Right cardiac atrium (tissue), 5 donors: Measurements from ENCODE around the gene F12. TPM values are rescaled to one million over a fixed set of nuclear protein-coding genes. Genes with fewer than 3 reads are reported as not detected.
"Not testable (repeated sequence)": the region's sequence is repeated elsewhere in the genome, so short reads cannot be mapped to it uniquely, and the experiment has no call there.

Source experiments
- ATAC-seq, 2 donors: fragments of 200-7000 bp; cut with Tn5 transposase; one replicate each; pipeline versions ENCODE4 v1.8.0 to v1.9.1; 2020; ENCODE audit warnings: moderate library complexity in 2 of 2, mild to moderate bottlenecking in 1 of 2
- DNase-seq, 3 donors: peaks; one replicate each; pipeline ENCODE4 v3.0.0-alpha.2; 2020
- H3K27ac ChIP-seq: one replicate; pipeline ENCODE4 v1.5.1; 2013; ENCODE audit warnings: mild to moderate bottlenecking, low read length, control low read depth, moderate library complexity
- H3K27me3 ChIP-seq: one replicate; pipeline ENCODE4 v1.6.1; 2013; ENCODE audit not compliant: control insufficient read depth, insufficient read depth
- H3K4me1 ChIP-seq: one replicate; pipeline ENCODE4 v1.6.1; 2013; ENCODE audit warnings: low read length; ENCODE audit not compliant: control insufficient read depth, insufficient read depth
- H3K4me3 ChIP-seq: one replicate; pipeline ENCODE4 v1.5.1; 2013; ENCODE audit warnings: low read length, control low read depth
- H3K9me3 ChIP-seq: one replicate; pipeline ENCODE4 v1.6.1; 2013; ENCODE audit warnings: low read length; ENCODE audit not compliant: control insufficient read depth
- WGBS: extraction: QIAGEN DNeasy Blood & Tissue Kit; methylation state at CpG from one replicate; pipeline ENCODE4 v1.1.7; 2013; 5-methylcytosine and 5-hydroxymethylcytosine counted together
- intact Hi-C, 4 donors: fragments of 100-400 bp; cut with DNase I; formaldehyde crosslinking; loops; one replicate each; pipeline versions ENCODE4 v1.11.0 to v1.14.0; 2022 to 2023
- polyA plus RNA-seq: library from polyadenylated mRNA; stranded (reverse); fragments of 200-250 nt; gene quantifications from one replicate; pipeline ENCODE4 v1.2.3, GENCODE V29; 2013
- total RNA-seq, 4 donors: library from RNA; stranded (reverse); fragmentation: NEBNext Ultra II Directional; extraction: Animal tissue kit (Norgen Biotek cat#: 25700); gene quantifications; one replicate each; pipeline ENCODE4 v1.2.1, GENCODE V29; 2021
- donor health status: healthy with polysubstance abuse.
- donor health status: DM: no; HTN: yes; CAD: no.
- donor health status: DM: no; HTN: no; CAD: no.
- donor health status: DM: no; HTN: yes; CAD: no; lungs with severe emphysema.
- donor health status: DM: yes; HTN: yes; CAD: no.

Gene F12
- total and polyA plus RNA-seq, 5 donors, result 0.17 to 0.34 (median 0.27) TPM

DNA sequence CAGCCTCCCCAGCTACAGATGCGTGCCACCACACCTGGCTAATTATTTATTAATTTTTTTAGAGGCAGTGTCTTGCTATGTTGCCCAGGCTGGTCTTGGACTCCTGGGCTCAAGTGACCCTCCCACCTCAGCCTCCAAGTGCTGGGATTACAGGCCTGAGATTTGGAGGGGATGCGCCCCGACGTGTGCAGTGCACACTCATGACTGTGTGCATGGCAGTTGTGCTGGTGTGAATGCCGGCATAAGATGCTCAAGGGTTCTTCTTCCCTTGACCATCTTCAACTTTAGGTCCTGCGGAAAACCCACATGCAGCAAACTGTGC lies 28.6 kb downstream of the F12 start:
- no peak for DNase-seq
- Histone ChIP-seq H3K27ac (no peak overlapping the region), H3K4me1 (no peaks in the 10 kb centered on the region), H3K4me3 (no peak overlapping the region), H3K27me3 (no peaks in the 10 kb centered on the region), H3K9me3 (no peaks in the 10 kb centered on the region)
- intact Hi-C loops, result no loop called here
- 86% methylated on average over 6 of the region's 6 CpGs for WGBS
- ATAC-seq, result no peak

DNA sequence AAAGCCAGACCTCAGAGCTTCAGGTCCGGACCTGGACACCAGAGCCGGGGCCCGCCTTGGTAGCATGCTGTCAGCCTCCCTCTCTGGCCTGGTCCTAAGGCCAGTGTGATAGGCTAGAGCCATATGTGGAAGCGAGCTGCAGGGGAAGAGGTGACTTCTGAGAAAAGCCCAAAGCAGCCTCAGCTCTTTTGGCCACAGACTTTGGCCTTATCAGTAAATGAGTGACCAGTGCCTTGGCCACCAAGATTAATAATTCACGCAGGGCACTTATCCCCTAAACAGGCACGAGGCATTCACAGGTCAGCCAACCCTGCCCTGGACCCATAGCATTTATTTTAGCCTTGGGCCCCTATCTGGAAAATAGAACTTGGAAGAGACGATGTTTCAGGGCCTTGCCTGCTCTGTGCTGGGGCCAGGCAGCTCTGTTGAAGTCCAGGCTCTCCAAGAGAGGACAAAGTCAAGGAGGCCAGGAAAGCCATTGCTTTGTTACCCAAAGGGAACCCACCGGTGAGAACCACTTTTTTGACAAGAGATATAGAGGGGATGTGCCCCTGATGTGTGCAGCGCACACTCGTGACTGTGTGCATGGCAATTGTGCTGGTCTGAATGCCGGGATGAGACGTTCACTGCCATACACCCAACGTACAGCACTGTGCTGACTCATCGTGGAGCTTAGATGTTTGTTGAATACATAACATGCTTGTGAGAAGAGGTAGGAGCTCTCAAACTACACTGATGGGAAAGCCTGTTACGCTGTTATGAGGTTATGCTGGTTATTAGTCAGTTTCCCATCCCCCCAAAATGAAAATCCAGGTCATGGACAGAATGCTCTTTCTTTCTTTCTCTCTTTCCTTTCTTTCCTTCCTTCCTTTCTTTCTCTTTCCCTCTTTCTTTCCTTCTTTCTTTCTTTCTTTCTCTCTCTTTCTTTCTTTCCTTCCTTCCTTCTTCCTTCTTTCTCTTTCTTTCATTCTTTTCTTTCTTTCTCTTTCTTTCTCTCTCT lies 30.2 kb downstream of the F12 start:
- no peak overlapping the region for H3K4me3 ChIP-seq
- H3K27me3 ChIP-seq, result no peaks in the 10 kb centered on the region
- H3K27ac ChIP-seq, result no peak overlapping the region
- no peaks in the 10 kb centered on the region for H3K9me3 ChIP-seq
- no peaks in the 10 kb centered on the region for H3K4me1 ChIP-seq
- 82% methylated on average over 15 of the region's 15 CpGs for WGBS
- intact Hi-C loops, result no loop called here
- ATAC-seq (no peak), DNase-seq (no peak)

DNA sequence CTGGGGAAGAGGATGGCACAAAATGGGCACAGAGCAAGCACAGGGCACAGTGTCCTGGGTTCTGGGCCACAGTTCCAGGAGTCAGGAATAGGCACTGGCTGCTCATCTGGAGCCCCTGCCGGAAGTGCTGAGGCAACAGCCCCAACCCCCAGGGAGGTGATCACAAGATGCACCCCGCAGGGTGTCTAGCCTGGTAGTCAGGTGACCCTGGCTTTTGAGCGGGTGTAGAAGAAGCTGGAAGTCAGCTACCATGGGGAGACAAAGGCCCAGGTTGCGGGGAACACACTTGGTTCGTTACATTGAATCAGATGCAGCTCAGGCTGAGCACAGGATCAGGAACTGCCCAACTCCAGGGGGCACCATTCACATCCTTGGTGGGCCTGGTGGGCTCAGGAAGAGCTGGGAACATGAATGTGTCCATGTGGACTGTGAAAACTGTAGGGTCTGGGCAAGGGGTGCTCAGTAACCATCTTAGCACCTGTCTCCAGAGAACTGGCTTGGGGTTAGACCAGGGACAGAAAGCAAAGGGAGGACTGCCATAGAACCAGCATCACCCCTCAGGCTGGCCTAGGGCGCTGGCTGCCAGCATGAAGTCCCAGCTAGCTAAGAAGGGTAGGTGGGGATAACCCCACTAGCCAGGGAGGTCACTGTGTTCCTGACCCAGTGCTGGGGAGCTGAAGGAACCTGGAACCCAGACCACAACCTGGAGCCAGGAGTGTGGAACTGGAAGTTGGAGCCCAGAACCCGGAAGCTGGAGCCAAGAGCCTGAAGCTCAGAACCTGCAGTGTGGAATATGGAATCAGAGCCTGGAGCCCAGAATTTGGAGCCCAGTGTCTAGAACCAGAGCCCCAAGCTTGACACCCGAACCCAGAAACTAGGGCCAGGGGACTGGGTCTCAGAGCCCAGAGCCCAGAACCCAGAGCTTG lies 31.2 kb downstream of the F12 start:
- no peak overlapping the region for H3K4me3 ChIP-seq
- no peaks in the 10 kb centered on the region for H3K27me3 ChIP-seq
- no peak for ATAC-seq
- intact Hi-C loops, result no loop called here
- H3K9me3 ChIP-seq, result no peaks in the 10 kb centered on the region
- no peaks in the 10 kb centered on the region for H3K4me1 ChIP-seq
- no peak for DNase-seq
- 82% methylated on average over 8 of the region's 8 CpGs for WGBS
- no peak overlapping the region for H3K27ac ChIP-seq

DNA sequence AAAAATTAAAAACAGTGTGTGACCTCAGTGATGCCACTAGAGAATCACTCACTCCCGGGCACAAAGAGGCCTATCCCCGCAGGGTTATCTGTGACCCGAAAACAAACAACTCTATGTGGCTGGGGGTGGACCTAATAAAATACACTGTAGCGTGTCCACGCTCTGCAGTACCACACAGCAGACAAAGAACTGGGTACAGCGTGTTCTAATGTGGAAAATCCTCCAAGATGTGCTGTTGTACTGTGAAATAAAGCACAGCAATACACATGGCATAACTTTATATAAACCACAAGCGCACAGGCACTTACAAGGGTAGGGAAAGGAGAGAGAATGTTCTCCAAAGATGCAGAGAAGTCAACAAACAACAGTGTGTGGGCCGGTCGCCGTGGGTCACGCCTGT lies 33.3 kb downstream of the F12 start:
- no peaks in the 10 kb centered on the region for H3K27me3 ChIP-seq
- intact Hi-C loops, result no loop called here
- ATAC-seq (no peak), DNase-seq (no peak)
- 85% methylated on average over 11 of the region's 11 CpGs for WGBS
- no peak overlapping the region for H3K4me3 ChIP-seq
- no peak overlapping the region for H3K27ac ChIP-seq
- H3K9me3 ChIP-seq, result no peaks in the 10 kb centered on the region
- no peaks in the 10 kb centered on the region for H3K4me1 ChIP-seq

GRCh38 chr5:177375516-177375915 lies 33.8 kb downstream of the F12 start:
- H3K9me3 ChIP-seq, H3K4me1 ChIP-seq, DNase-seq, H3K4me3 ChIP-seq, H3K27ac ChIP-seq, intact Hi-C loops, H3K27me3 ChIP-seq, ATAC-seq: not testable (repeated sequence)
- WGBS, result 87% methylated on average over 5 of the region's 5 CpGs

- intact Hi-C loops, result no loop called here
- Histone ChIP-seq H3K4me3 (no peak overlapping the region), H3K9me3 (no peaks in the 10 kb centered on the region), H3K27ac (no peak overlapping the region), H3K4me1 (no peaks in the 10 kb centered on the region), H3K27me3 (no peaks in the 10 kb centered on the region)
- WGBS, result 63% methylated on average over 5 of the region's 5 CpGs
- ATAC-seq (no peak), DNase-seq (no peak)
Observed at GRCh38 chr5:177374211-177374610, 35.2 kb downstream of the F12 start.

- Histone ChIP-seq H3K27me3 (no peaks in the 10 kb centered on the region), H3K4me3 (no peak overlapping the region), H3K9me3 (no peaks in the 10 kb centered on the region), H3K27ac (no peak overlapping the region), H3K4me1 (no peaks in the 10 kb centered on the region)
- intact Hi-C loops, result no loop called here
- DNase-seq, result no peak
- WGBS, result 59% methylated on average over 6 of the region's 6 CpGs
- no peak for ATAC-seq
Observed at GRCh38 chr5:177373806-177374205, 35.6 kb downstream of the F12 start.

DNA sequence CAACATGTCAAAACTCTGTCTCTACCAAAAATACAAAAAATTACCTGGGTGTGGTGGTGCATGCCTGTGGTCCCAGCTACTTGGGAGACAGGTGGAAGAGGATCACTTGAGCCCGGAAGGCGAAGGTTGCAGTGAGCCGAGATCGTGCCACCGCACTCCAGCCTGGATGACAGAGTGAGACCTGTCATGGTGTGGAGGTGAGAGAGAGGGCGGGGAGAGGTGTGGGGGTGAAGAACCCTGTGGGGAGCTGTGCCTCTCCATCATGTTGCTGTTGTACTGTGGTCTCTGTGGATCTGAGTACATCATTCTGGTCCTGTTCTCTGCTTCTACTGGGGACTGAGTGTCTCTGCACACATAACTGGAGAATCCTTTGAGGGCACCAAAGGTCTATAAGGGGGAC lies 36.5 kb downstream of the F12 start:
- no peaks in the 10 kb centered on the region for H3K27me3 ChIP-seq
- no peak overlapping the region for H3K4me3 ChIP-seq
- intact Hi-C loops, result no loop called here
- no peaks in the 10 kb centered on the region for H3K9me3 ChIP-seq
- 87% methylated on average over 6 of the region's 6 CpGs for WGBS
- H3K4me1 ChIP-seq, result no peaks in the 10 kb centered on the region
- DNase-seq (no peak), ATAC-seq (no peak)
- no peak overlapping the region for H3K27ac ChIP-seq

DNA sequence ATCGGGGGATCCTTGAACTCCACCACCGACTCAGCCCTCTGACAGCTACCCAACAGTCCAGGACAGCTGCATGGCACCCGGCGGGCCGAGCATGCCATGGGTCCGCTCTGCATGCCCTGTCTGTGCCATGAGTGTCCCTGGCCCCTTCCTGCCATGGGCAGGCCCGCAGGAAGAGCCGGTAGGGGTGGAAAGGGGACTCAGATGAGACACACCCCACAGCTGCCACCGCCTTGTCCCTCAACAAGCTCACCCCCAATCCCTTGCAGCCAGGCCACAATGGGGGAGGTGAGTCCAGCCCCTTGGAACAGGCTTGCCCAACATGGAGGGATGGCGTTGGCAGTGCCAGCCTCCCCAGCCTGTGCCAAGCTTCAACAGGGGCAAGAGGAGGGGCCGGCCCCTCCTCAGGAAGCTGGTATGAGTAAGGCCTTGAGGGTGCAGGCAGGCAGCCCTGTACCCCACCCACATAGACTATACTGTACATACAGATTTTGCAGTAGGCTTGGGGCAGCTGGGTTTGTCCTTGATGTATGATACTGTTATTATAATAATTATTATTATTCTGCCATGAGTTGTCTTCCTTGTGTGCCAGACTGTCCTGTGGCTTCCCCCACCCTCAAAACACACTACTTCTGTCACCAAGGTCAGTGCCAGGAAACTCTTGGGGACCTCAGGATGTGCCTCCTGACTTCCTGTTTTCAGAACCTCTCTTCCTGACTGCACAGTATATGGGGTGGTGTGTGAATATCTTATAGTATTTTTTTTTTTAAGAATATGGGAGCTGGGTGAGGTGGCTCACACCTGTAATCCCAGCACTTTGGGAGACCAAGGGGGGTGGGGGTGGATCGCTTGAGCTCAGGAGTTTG lies 37.1 kb downstream of the F12 start:
- H3K27ac ChIP-seq, result no peak overlapping the region
- DNase-seq (no peak), ATAC-seq (no peak)
- H3K9me3 ChIP-seq, result no peaks in the 10 kb centered on the region
- WGBS, result 90% methylated on average over 12 of the region's 12 CpGs
- intact Hi-C loops, result no loop called here
- H3K4me1 ChIP-seq, result peaks cover 4% of the 10 kb centered on the region
- H3K4me3 ChIP-seq, result no peak overlapping the region
- H3K27me3 ChIP-seq, result no peaks in the 10 kb centered on the region

- ATAC-seq (no peak), DNase-seq (peak in 1 of 3 donors; percentile 65)
- H3K4me1 ChIP-seq, result peaks cover 4% of the 10 kb centered on the region
- peak overlapping the region; percentile 31 for H3K4me3 ChIP-seq
- WGBS, result 63% methylated on average over 26 of the region's 26 CpGs
- intact Hi-C loops, result no loop called here
- H3K27ac ChIP-seq, result no peak overlapping the region
- no peaks in the 10 kb centered on the region for H3K27me3 ChIP-seq
- H3K9me3 ChIP-seq, result no peaks in the 10 kb centered on the region
Observed at GRCh38 chr5:177371120-177372033, 38.0 kb downstream of the F12 start.
